ENCODE data around the gene WASHC1.
A peak's percentile ranks its signal among the peaks of the same experiment; 100 is the strongest.
"Not testable (repeated sequence)": the region's sequence is repeated elsewhere in the genome, so short reads cannot be mapped to it uniquely, and the experiment has no call there.

The WASHC1 gene

GRCh38 chr9:14129-14809 lies 15.0 kb downstream of the WASHC1 start:
- DNase-seq (ENCODE audit: low read depth) = not testable (repeated sequence)

- peak; percentile 55 for DNase-seq (ENCODE audit: low read depth)
Observed at GRCh38 chr9:11206-11605, 18.1 kb downstream of the WASHC1 start.

GRCh38 chr9:10653-11053 lies 18.6 kb downstream of the WASHC1 start:
- not testable (repeated sequence) for DNase-seq (ENCODE audit: low read depth)

- DNase-seq (ENCODE audit: low read depth) = not testable (repeated sequence)
Observed at GRCh38 chr9:10207-10606, 19.0 kb downstream of the WASHC1 start.

Measured in activated T-helper 9 cell treated with anti-CD3 and anti-CD28 coated beads, Interleukin-2, amount 50 U/mL, for 16 hours (primary cell).